A549 treated with Hydrocortisone at 1 μM for 4 hours (cell line): ENCODE measurements around the gene CTSC. TPM values are rescaled to one million over a fixed set of nuclear protein-coding genes. Genes with fewer than 3 reads are reported as not detected.

Experiments used
- total RNA-seq: library from RNA; stranded (reverse); fragments of 200-300 nt; extraction: Qiagen RNA extraction; gene quantifications from 5 replicates; pipeline ENCODE4 v1.2.3, GENCODE V29; 2022

CTSC gene
- total RNA-seq = 61.3 to 69.1 TPM (median 63.9 TPM) in 5 replicates

GRCh38 chr11:88337181-88337986, at the start of gene CTSC:
TSS of gene CTSC (minus strand) at chr11:88337736. CDS start at chr11:88337672, 64 bp downstream.

Other genes starting within 250 kb of the CTSC start
- gene RAB38, start 162.3 kb downstream of the CTSC start, total RNA-seq = 0.93 to 1.3 TPM (median 1.1 TPM) in 5 replicates